Activated CD8-positive, alpha-beta T cell treated with anti-CD3 and anti-CD28 coated beads, Interleukin-2, amount 10 ng/mL, durations not matched to agents 7 days and 5 days (primary cell): Measurements from ENCODE around the gene TULP1. TPM values are rescaled to one million over a fixed set of nuclear protein-coding genes. Genes with fewer than 3 reads are reported as not detected.
"Not testable (repeated sequence)": the region's sequence is repeated elsewhere in the genome, so short reads cannot be mapped to it uniquely, and the experiment has no call there.

Experiments used
- ATAC-seq: fragments of 150-1000 bp; cut with Tn5 transposase; one replicate; pipeline ENCODE4 v1.10.0; 2021; ENCODE audit warnings: moderate library complexity
- CTCF ChIA-PET: fragments of 350-600 bp; sonication (Branson Sonifier 250); formaldehyde crosslinking; loops from one replicate; lab custom pipeline; 2021; ENCODE audit warnings: antibody characterized with exemption; lab: Charles Lee
- POLR2A ChIA-PET: fragments of 350-600 bp; sonication (Branson Sonifier 250); formaldehyde crosslinking; loops from one replicate; lab custom pipeline; 2021; ENCODE audit warnings: antibody characterized with exemption; lab: Charles Lee
- DNase-seq: peaks from one replicate; pipeline ENCODE4 v3.0.0-alpha.2; 2020
- H3K27ac Mint-ChIP-seq: one replicate; pipeline ENCODE4 v1.8.0; 2021; ENCODE audit warnings: mild to moderate bottlenecking, mixed read lengths
- H3K27me3 Mint-ChIP-seq: one replicate; pipeline ENCODE4 v1.8.0; 2021; ENCODE audit warnings: low read depth, mixed read lengths
- H3K36me3 Mint-ChIP-seq: one replicate; pipeline ENCODE4 v1.8.0; 2021; ENCODE audit warnings: low read depth, mixed read lengths
- H3K4me1 Mint-ChIP-seq: one replicate; pipeline ENCODE4 v1.8.0; 2021; ENCODE audit warnings: low read depth, mixed read lengths
- H3K4me3 Mint-ChIP-seq: one replicate; pipeline ENCODE4 v1.8.0; 2021; ENCODE audit warnings: mild to moderate bottlenecking, mixed read lengths
- H3K9me3 Mint-ChIP-seq: one replicate; pipeline ENCODE4 v1.8.0; 2022; ENCODE audit warnings: mixed read lengths; ENCODE audit not compliant: insufficient read depth
- total RNA-seq, 2 experiments: library from RNA; stranded (reverse); gene quantifications; one replicate each; pipeline ENCODE4 v1.2.3, GENCODE V29; 2021

The TULP1 gene
- total RNA-seq, 2 experiments from 2014 or later: not detected

DNA sequence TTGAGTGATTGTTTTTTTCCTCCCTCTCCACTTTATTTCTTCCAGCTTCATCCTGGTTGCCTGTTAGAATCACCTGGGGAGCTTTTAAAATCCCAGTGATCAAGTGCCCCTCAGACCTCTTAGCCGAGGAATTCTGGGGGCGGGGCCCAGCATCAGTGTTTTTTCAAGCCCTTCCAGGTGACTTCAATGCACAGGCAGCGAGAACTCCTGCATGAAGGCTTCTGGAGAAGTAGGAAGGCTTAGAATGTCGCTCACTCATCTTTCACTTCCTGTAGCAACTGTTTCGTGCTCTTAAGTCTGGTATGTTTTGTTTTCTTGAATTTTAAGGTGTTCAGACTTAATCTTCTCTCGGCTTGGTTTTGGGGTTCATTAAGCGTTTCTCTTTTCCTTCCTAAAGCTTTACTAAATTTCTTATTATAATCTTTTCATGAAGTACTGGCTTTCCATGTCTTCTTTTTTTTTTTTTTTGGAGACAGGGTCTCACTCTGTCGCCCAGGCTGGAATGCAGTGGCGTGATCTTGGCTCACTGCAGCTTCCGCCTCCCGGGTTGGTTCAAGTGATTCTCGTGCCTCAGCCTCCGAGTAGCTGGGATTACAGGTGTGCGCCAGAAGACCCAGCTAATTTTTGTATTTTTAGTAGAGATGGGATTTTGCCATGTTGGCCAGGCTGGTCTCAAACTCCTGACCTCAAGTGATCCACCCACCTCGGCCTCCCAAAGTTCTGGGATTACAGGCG is 30.9 kb upstream of the TULP1 start:
- Mint-ChIP-seq H3K4me1 (peaks cover 4% of the 10 kb centered on the region), H3K9me3 (no peaks in the 10 kb centered on the region), H3K27me3 (peaks cover 11% of the 10 kb centered on the region), H3K4me3 (no peak overlapping the region), H3K27ac (no peak overlapping the region), H3K36me3 (no peaks in the 10 kb centered on the region)
- no peak for DNase-seq
- ChIA-PET POLR2A (no interaction called here), CTCF (interaction anchor here (1.1 to 2.0 kb wide), 3 partner anchors 9 to 21 kb away, joined by 3 to 10 read pairs (median 10); no protein-coding TSS in a partner anchor)
- ATAC-seq: no peak

DNA sequence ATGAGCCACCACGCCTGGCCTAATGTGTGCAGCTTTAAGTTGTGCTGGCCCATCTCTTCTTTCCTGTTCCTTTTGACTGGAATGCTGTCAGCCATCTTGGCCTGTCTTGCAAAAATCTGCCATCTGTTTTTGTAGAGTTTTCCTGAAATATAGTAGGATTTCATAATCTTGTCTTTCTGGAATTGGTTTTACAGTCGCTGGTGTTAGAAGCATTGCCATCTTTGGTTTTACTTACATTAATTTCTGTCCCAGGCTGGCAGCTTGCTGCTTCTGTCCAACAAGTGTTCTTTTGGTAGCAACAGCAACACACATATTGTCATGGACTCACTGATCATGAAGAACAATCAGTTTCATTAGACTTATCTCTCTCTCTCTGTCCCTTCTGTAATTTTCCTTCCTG is 29.1 kb upstream of the TULP1 start:
- CTCF ChIA-PET: interaction anchor here (0.7 to 3.2 kb wide), 5 partner anchors 9 to 255 kb away, joined by 3 to 19 read pairs (median 5); no protein-coding TSS in a partner anchor
- POLR2A ChIA-PET: no interaction called here
- no peak overlapping the region for H3K4me3 Mint-ChIP-seq
- H3K27me3 Mint-ChIP-seq: peaks cover 4% of the 10 kb centered on the region
- no peaks in the 10 kb centered on the region for H3K9me3 Mint-ChIP-seq
- no peaks in the 10 kb centered on the region for H3K36me3 Mint-ChIP-seq
- peaks cover 4% of the 10 kb centered on the region for H3K4me1 Mint-ChIP-seq
- no peak for ATAC-seq
- H3K27ac Mint-ChIP-seq: no peak overlapping the region
- no peak for DNase-seq

DNA sequence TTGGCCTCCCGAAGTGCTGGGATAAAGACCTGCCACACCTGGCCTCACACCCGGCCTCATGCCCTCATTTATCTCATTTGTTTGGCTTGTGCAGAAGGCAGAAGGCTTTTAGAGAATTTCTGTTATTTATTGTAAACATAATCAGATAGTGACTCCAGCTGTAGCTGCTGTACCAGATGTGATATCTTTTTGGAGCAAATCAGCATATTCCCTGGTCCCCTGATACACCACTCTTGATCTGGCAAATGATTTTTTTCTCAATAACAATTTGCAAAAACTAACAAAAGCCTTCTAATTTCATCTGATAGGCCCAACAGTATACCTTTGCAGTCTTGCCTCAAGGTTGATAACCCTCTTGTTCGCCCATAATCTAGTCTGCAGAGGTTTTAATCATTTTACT is 26.5 kb upstream of the TULP1 start:
- ChIA-PET CTCF (interaction anchor here (2.4 to 3.2 kb wide), 2 partner anchors 13 to 16 kb away, joined by 14 to 19 read pairs; no protein-coding TSS in a partner anchor), POLR2A (no interaction called here)
- no peak overlapping the region for H3K27ac Mint-ChIP-seq
- no peak for ATAC-seq
- DNase-seq: no peak
- no peaks in the 10 kb centered on the region for H3K36me3 Mint-ChIP-seq
- no peaks in the 10 kb centered on the region for H3K9me3 Mint-ChIP-seq
- H3K4me1 Mint-ChIP-seq: peaks cover 13% of the 10 kb centered on the region
- no peak overlapping the region for H3K4me3 Mint-ChIP-seq
- peaks cover 9% of the 10 kb centered on the region for H3K27me3 Mint-ChIP-seq

DNA sequence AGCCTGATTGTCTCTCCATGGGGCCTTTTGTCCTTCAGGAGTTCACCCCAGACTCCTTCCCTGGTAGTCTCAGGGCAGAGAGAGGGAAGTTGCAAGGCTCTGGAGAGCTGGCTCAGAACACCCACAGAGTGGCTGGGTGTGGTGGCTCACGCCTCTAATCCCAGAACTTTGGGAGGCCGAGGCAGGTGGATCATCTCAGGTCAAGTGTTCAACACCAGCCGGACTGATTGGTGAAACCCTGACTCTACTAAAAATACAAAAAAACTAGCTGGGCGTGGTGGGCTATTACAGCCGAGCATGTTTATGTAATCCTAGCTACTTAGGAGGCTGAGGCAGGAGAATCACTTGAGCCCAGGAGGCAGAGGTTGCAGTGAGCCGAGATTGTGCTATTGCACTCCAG is 23.2 kb upstream of the TULP1 start:
- CTCF ChIA-PET: interaction anchor here (1.0 to 5.5 kb wide), 2 partner anchors 16 to 18 kb away, joined by 3 to 25 read pairs; no protein-coding TSS in a partner anchor
- H3K4me1 Mint-ChIP-seq, H3K4me3 Mint-ChIP-seq, H3K27ac Mint-ChIP-seq, H3K36me3 Mint-ChIP-seq, ATAC-seq, DNase-seq, POLR2A ChIA-PET, H3K9me3 Mint-ChIP-seq: not testable (repeated sequence)
- peaks cover 16% of the 10 kb centered on the region for H3K27me3 Mint-ChIP-seq

DNA sequence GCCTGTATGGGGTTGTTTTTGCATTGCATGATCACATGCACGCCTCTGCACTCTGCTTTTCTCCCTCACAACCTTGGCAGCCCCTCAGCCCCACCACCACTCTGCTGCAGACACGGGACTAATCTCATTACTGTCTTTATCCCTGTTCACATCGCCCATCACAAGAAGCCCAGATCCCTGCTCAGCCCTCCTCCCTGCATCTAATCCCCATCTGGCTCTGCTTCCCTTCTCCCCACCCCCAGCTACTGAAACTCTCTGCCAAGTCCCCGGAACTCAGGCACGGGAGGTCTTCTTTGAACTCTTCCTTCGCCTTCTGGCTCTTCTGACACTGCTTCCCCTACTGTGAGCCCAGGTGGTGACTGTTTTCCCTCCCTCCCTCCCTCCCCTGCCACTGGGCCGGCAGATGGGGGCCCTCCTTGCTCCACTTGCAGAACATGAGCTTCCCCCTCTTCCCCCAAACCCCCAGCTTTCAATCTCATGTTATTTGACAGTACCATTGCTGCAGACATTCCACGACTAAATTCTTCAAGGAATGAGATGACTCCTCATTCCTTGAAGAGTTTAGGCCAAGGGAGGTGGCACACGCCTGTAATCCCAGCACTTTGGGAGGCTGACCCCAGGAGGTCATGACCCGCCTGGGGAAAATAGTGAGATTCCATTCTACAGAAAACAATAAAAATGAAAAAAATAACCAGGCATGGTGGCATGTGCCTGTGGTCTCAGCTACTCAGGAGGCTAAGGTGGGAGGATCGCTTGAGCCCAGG is 21.9 kb upstream of the TULP1 start:
- POLR2A ChIA-PET: interaction anchor here (0.6 kb wide), 1 partner anchor 1753 kb away, joined by 3 read pairs; no protein-coding TSS in a partner anchor
- ATAC-seq (no peak), DNase-seq (no peak)
- H3K27me3 Mint-ChIP-seq: peaks cover 16% of the 10 kb centered on the region
- no peaks in the 10 kb centered on the region for H3K36me3 Mint-ChIP-seq
- no peaks in the 10 kb centered on the region for H3K9me3 Mint-ChIP-seq
- CTCF ChIA-PET: interaction anchor here (1.0 to 5.5 kb wide), 4 partner anchors 17 to 203 kb away, joined by 3 to 25 read pairs (median 3); no protein-coding TSS in a partner anchor
- no peak overlapping the region for H3K27ac Mint-ChIP-seq
- H3K4me1 Mint-ChIP-seq: peaks cover 10% of the 10 kb centered on the region
- no peak overlapping the region for H3K4me3 Mint-ChIP-seq

DNA sequence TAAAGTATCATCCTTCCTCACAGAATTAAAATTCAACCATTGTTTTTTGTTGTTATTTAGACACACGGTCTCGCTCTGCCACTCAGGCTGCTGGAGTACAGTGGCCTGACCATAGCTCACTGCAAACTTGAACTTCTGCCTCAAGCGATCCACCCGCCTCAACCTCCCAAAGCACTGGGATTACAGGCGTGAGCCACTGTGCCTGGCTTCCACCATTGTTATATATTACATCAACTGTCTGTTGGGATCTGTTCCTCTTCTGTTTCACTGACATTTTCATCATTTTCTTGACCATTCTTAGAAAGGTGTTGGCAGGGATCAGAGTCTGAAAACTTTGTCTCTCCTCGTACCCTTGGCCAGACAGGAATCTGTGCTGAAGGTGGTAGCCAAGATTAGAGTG is 21.3 kb upstream of the TULP1 start:
- no peak for ATAC-seq
- CTCF ChIA-PET: interaction anchor here (1.2 to 5.5 kb wide), 4 partner anchors 18 to 203 kb away, joined by 3 to 25 read pairs (median 3); no protein-coding TSS in a partner anchor
- POLR2A ChIA-PET: no interaction called here

DNA sequence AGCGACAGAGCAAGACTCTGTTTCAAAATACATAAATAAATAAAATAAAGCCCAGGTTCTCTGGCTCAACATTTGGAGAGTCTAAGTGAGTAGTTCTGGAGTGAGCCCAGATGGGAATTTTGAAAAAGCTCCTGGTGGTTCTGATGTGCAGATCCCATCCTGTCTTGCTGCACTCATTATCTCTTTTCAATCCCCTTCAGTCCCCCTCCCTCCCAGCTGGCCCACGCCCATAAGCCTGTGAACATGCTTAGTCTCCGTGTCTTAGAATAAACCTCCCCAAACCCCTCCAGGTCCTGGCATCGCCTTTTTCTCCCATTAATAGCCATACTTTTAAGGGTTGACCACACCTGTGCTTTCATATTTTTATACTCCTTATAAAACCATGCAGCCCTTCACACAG is 19.4 kb upstream of the TULP1 start:
- Mint-ChIP-seq H3K9me3 (no peaks in the 10 kb centered on the region), H3K27me3 (peaks cover 24% of the 10 kb centered on the region), H3K4me1 (peaks cover 10% of the 10 kb centered on the region), H3K27ac (no peak overlapping the region), H3K36me3 (no peaks in the 10 kb centered on the region), H3K4me3 (no peak overlapping the region)
- ChIA-PET CTCF (interaction anchor here (0.9 to 5.5 kb wide), 7 partner anchors 9 to 208 kb away, joined by 3 to 25 read pairs (median 3); partner anchors contain the start of gene PPARD), POLR2A (no interaction called here)
- no peak for ATAC-seq
- no peak for DNase-seq

More for the DNA sequence above, 21.3 kb upstream of the TULP1 start:
- Mint-ChIP-seq H3K27ac (no peak overlapping the region), H3K4me3 (no peak overlapping the region), H3K4me1 (peaks cover 10% of the 10 kb centered on the region), H3K27me3 (peaks cover 16% of the 10 kb centered on the region), H3K36me3 (no peaks in the 10 kb centered on the region), H3K9me3 (no peaks in the 10 kb centered on the region)
- no peak for DNase-seq

DNA sequence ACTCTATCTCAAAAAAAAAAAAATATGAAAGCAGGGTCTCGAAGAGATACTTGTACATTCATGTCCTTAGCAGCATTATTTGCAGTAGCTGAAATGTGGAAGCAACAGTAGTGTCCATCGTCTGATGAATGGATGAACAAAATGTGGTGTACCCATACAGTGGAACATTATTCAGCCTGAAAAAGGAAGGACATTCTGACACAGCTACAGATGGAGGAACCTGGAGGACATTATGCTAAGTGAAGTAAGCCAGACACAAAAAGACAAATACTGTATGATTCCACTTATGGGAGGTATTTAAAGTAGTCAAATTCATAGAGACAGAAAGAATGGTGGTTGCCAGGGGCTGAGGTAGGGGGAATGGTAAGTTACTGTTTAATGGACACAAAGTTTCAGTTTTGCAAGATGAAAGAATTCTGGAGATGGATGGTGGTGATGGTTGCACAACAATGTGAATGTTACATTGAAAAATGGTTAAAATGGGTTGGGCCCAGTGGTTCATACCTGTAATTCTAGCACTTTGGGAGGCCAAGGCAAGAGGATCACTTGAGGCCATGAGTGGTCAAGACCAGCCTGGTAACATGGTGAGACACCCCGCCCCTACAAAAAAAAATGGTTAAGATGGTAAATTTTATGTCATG is 11.8 kb upstream of the TULP1 start:
- Mint-ChIP-seq H3K27me3 (peaks cover 10% of the 10 kb centered on the region), H3K4me3 (no peak overlapping the region), H3K4me1 (peaks cover 33% of the 10 kb centered on the region), H3K36me3 (no peaks in the 10 kb centered on the region), H3K27ac (peak overlapping the region; percentile 7), H3K9me3 (no peaks in the 10 kb centered on the region)
- ATAC-seq (no peak), DNase-seq (no peak)
- ChIA-PET POLR2A (interaction anchor here (0.6 kb wide), 2 partner anchors 9 to 212 kb away, joined by 3 read pairs; partner anchors contain the start of gene ARMC12), CTCF (interaction anchor here (1.4 to 5.8 kb wide), 12 partner anchors 7 to 214 kb away, joined by 3 to 63 read pairs (median 11); partner anchors contain the start of gene ARMC12)

DNA sequence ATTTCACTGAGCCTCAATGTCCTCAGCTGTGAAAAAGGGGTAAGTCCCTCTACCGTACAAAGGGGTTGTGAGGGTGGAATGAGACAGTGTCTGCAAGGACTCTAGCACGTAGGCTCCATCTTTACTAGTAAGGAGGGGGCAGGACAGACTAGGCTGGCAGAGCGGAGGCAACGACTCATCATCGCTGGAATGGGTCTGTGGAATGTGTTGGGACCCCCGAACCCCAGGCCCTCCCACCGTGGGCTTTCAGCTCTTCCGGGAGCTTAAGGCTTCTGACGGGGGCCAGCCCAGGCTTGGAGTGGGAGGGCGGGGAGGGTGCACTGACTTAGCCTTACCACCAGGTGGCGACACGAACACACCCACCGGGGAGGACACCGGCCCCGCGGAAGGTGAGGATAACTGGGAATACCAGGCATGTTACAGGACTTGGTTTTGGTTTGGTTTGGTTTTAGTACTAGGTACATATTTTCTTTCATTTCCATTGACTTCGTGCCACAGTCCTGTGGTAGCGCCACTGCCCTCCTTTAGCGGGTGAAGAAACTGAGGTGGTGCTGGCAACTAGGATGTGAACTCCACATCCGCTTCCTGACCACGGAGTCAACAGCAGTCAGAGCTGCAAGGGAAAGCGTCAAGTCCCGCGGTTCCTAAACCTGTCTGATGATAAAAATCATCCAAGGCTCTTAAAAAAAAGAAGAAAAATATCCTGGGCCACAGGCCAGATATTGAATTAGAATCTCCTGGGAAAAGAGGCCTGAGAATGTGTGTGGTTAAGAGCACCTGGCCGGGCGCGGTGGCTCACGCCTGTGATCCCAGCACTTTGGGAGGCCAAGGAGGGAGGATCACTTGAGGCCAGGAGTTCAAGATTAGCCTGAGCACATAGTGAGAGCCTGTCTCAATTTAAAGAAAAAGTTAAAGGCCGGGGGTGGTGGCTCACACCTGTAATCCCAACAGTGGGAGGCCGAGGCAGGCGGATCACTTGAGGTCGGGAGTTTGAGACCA is 10.3 kb upstream of the TULP1 start:
- peaks cover 6% of the 10 kb centered on the region for H3K27me3 Mint-ChIP-seq
- H3K36me3 Mint-ChIP-seq: no peaks in the 10 kb centered on the region
- H3K4me3 Mint-ChIP-seq: peak overlapping the region; percentile 53
- no peaks in the 10 kb centered on the region for H3K9me3 Mint-ChIP-seq
- ATAC-seq (peak; percentile 95), DNase-seq (peak; percentile 83)
- peak overlapping the region; percentile 87 for H3K27ac Mint-ChIP-seq
- ChIA-PET POLR2A (interaction anchor here (0.7 to 2.0 kb wide), 2 partner anchors 30 to 101 kb away, joined by 3 to 8 read pairs; no protein-coding TSS in a partner anchor), CTCF (interaction anchor here (0.5 to 5.8 kb wide), 48 partner anchors 8 to 1494 kb away, joined by 3 to 63 read pairs (median 4); partner anchors contain the start of gene ARMC12)
- H3K4me1 Mint-ChIP-seq: peaks cover 33% of the 10 kb centered on the region

DNA sequence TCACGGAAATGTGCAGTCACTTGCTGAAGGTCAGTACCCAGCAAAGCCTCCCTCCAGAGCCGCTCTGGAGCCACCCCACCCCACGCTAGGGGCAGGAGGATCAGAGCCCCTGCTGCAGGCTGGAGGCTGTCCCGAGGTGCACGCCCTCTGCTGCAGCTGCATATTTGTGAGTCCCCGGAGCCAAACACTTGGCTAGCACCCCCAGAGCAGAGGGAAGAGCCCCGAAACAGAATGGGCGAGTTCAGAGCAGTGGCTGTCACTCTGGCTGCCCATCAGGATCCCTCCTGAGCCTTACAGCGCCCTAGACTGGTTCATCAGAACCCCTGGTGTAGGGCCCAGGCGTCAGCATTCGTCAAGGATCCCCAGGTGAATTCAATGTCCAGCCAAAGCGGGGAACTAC is 9.5 kb upstream of the TULP1 start:
- Mint-ChIP-seq H3K27ac (peak overlapping the region; percentile 87), H3K4me3 (peak overlapping the region; percentile 53), H3K4me1 (peaks cover 33% of the 10 kb centered on the region), H3K27me3 (peaks cover 2% of the 10 kb centered on the region), H3K9me3 (no peaks in the 10 kb centered on the region), H3K36me3 (no peaks in the 10 kb centered on the region)
- DNase-seq: no peak
- POLR2A ChIA-PET: interaction anchor here (2.0 kb wide), 1 partner anchor 30 kb away, joined by 8 read pairs; no protein-coding TSS in a partner anchor
- CTCF ChIA-PET: interaction anchor here (0.5 to 5.8 kb wide), 35 partner anchors 7 to 229 kb away, joined by 3 to 63 read pairs (median 5); partner anchors contain the start of gene ARMC12
- no peak for ATAC-seq
